ENCODE measurements around the gene UFC1. TPM values are rescaled to one million over a fixed set of nuclear protein-coding genes. Genes with fewer than 3 reads are reported as not detected.

The UFC1 gene
- total and polyA plus RNA-seq, 8 donors, result 93.8 to 163 (median 144) TPM

DNA sequence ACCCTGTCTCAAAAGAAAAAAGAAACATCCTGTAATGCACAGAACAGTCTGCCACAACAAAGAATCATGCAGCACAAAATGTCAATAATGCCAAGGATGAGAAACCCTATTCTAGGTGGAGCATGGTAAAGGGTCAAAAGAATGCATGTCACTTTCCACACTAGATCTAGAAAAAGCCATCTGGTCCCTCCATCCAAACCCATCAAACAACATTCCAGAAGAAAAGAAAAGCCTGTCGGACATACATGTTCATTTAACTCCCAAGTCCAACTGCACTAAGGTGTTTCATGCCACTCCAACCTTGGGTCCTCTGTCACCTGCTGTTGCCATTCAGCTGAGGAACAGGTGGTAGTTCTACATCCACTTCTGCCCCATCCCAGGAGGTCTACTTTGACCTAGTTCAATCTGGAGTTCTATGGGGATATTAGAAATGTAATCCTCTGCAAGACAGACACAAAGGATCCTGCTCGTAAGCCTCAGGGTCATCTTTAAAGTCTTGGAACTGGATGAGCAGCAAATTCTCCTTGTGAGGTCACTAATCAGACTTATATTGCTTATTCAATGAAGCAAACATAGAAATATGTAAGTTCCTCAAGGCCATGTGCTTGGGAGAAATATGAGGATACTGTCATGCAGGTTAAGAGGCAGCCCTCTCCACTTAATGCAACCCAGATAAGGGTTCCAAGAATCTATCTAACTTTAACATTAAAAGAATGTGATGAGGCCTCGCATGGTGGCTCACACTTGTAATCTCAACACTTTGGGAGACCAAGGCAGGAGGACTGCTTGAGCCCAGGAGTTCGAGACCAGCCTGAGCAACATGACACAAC is 25.0 kb upstream of the UFC1 start:
- peaks cover 6 to 65% of the 10 kb centered on the region in 2 donors for H3K4me1 ChIP-seq
- intact Hi-C loops (cut with DNase I), result no loop called here

DNA sequence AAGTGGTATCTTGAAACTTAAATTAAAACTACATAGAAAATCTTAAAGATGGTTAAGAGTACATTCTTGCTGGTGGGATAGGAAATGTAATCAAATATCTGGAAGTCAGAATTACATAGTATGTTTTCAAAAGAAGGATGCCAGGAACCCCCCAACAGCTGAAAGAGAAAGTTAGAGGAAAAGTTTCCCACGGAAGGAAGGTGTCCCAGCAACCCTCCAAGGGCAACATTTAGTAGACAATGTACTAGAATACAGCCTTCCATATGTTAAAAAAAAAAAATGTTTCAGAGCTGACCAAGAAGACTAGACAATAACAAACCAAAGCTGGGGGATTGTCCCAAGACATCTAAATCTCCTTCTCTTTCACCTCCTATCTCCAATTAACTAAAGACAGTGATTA is 23.5 kb upstream of the UFC1 start:
- ATAC-seq (no peak), DNase-seq (no peak)
- Histone ChIP-seq H3K9me3 (no peaks in the 10 kb centered on the region), H3K27me3 (no peaks in the 10 kb centered on the region), H3K4me1 (peaks cover 8 to 75% of the 10 kb centered on the region in 2 donors), H3K27ac (peak overlapping the region in 1 of 2 donors; percentile 97), H3K36me3 (peaks cover 0 to 40% of the 10 kb centered on the region in 2 donors), H3K4me3 (no peak overlapping the region)
- intact Hi-C loops (cut with DNase I), result no loop called here
- no peak for TF ChIP-seq CTCF (IDR thresholded peaks at IDR 0.05)

More for the DNA sequence above, 25.0 kb upstream of the UFC1 start:
- no peaks in the 10 kb centered on the region for H3K9me3 ChIP-seq
- ATAC-seq (no peak), DNase-seq (no peak)
- peak overlapping the region in 1 of 2 donors; percentile 11 for H3K27ac ChIP-seq
- no peak overlapping the region for H3K4me3 ChIP-seq
- H3K36me3 ChIP-seq, result peaks cover 6 to 54% of the 10 kb centered on the region in 2 donors
- TF ChIP-seq CTCF (IDR thresholded peaks at IDR 0.05), result no peak
- no peaks in the 10 kb centered on the region for H3K27me3 ChIP-seq

- DNase-seq (peak in 1 of 4 donors; percentile 43), ATAC-seq (peak; percentile 37)
- Histone ChIP-seq H3K4me1 (peaks cover 8 to 69% of the 10 kb centered on the region in 2 donors), H3K36me3 (peaks cover 0 to 26% of the 10 kb centered on the region in 2 donors), H3K9me3 (no peaks in the 10 kb centered on the region), H3K27ac (peak overlapping the region; percentile 95 to 97), H3K27me3 (no peaks in the 10 kb centered on the region), H3K4me3 (peak overlapping the region; percentile 58 to 68)
- intact Hi-C loops (cut with DNase I), result no loop called here
- TF ChIP-seq CTCF (IDR thresholded peaks at IDR 0.05), result no peak
These were observed 22.0 kb upstream of the UFC1 start for GRCh38 chr1:161131523-161132409.

DNA sequence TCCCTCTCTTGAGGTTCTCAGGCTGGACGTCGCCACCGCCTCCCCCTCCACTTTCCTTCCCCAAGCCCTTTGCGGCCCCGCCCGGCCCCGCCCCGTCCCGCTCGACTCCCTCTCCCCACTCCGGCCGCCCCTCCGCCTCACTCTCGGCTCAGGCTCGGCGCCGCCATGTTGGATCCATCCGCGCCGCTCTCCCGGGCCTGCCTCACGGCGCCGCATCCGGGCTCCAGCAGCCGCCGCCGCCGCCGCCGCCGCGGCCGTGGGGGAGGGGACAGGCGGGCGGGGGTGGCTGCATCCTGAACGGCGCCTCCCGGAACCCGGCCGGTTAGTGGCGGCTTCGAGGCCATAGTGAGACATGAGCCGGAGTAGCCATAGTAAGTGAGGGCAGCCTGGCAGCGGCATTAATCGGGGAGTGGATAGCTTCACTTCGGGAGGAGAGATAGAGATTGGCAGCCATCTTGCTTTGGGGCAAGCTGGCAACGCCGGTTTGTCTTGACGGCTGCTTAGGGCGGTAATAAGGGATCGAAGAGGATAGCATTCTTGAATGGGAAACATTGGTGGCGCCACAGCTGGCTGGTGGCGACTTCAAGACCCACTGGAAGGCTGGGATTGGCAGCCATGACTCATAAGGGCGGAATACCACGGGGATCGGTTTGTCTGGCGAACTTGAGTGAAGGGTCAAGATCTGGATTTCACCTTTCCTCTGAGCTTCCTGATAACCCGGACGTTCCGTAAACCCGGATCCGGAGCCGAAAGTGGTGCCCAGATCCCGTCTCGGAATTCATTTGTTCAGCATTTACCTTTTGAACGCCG is 21.2 kb upstream of the UFC1 start, which contains the start of gene DEDD:
TSS of gene DEDD (minus strand) at position 258 of the 810 bp plus-strand sequence. CDS start 8,205 bp downstream, outside the sequence.
- H3K4me1 ChIP-seq, result peaks cover 8 to 64% of the 10 kb centered on the region in 2 donors
- no peaks in the 10 kb centered on the region for H3K9me3 ChIP-seq
- intact Hi-C loops (cut with DNase I), result no loop called here
- DNase-seq (peak; percentile 93 to 97 (median 95)), ATAC-seq (peak; percentile 92)
- peak within 1 kb of the TSS; percentile 58 to 68 for H3K4me3 ChIP-seq
- H3K36me3 ChIP-seq, result peaks cover 0 to 18% of the 10 kb centered on the region in 2 donors
- H3K27ac ChIP-seq, result peak within 1 kb of the TSS; percentile 95 to 97
- H3K27me3 ChIP-seq, result no peaks in the 10 kb centered on the region
- TF ChIP-seq CTCF (IDR thresholded peaks at IDR 0.05), result no peak
